Measurements from ENCODE around the gene FAM3A. TPM values are rescaled to one million over a fixed set of nuclear protein-coding genes. Genes with fewer than 3 reads are reported as not detected.
A peak's percentile ranks its signal among the peaks of the same experiment; 100 is the strongest.

The FAM3A gene
- total and polyA plus RNA-seq, 9 of the 15 experiments (the other 6 are each of a cell fraction or from before 2014, with no cell fraction given) = 0.75 to 70.6 (median 27.0) TPM

DNA sequence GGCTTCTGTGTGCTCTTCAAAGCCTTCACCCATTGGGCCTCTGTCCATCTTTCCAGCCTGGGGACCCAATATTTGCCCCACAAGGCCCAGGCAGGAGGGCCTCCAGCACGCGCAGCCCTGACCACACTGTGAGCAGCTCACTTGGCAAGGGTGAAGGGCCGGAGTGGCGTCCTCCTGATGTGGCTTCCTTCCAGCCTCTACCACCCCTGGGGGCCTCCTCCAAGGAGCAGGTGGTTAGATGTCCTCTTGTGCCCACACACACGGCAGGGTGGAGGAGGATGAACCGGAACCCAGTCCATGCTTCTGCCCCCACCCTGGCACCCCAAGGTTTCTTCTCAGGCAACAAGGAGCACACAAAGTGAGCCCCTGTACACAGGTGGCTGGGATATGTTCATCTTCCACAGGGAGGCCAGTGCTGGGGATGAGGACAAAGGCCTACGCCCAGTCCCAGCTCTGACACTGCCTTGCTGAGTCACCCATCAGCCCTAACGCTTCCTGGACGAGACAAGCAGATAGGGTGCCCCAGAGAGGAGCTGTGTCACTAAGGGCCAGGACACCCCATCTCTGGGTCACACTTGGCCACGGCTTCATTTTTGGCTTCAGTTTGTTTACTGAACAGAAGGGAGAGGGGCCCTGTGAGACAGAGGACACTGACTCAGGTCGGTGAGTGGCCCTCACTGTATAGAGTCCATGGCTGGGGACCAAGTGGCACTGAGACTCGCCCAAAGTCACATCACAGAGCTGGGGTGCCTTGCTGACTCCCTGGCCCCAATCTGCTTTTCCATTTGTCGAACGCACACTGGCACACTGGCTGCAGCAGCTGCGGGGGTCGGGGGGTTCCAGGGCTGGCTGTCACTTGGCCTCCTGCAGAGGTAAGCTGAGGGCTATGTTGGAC lies 31.5 kb downstream of the FAM3A start (continued):
- TF ChIP-seq ZNF140 (CRISPR knock-in tag; IDR thresholded peaks at IDR 0.05) (no peak), RBM34 (IDR thresholded peaks at IDR 0.05; ENCODE audit: borderline replicate concordance, insufficient read depth, low read length) (no peak), RAD21 (CRISPR knock-in tag; conservative IDR thresholded peaks at IDR 0.05 in 1 of 2, IDR thresholded peaks at IDR 0.05 in 1 of 2) (no peak), TFAM (CRISPR knock-in tag; conservative IDR thresholded peaks at IDR 0.05) (no peak), ZNF785 (CRISPR knock-in tag; IDR thresholded peaks at IDR 0.05) (no peak), TAF1 (IDR thresholded peaks at IDR 0.05; ENCODE audit: control insufficient read depth, extremely low read depth, insufficient read depth, low read length, severe bottlenecking) (peak; percentile 60), DPF2 (IDR thresholded peaks at IDR 0.05) (peak; percentile 80), ATF7 (IDR thresholded peaks at IDR 0.05) (peak; percentile 50; the same call in 1 of the 2 replicates), WHSC1 (IDR thresholded peaks at IDR 0.05; ENCODE audit: low read length) (no peak), NCOR1 (IDR thresholded peaks at IDR 0.05) (peak; percentile 57), POLR2B (IDR thresholded peaks at IDR 0.05; ENCODE audit: low read depth, partially characterized antibody) (peak; percentile 61), KDM2B (CRISPR knock-in tag; IDR thresholded peaks at IDR 0.05) (no peak), ETV5 (CRISPR knock-in tag; IDR thresholded peaks at IDR 0.05; ENCODE audit: low read depth) (0 out of 2 replicates have a peak, but pooled peaks have one; percentile 46), RB1 (IDR thresholded peaks at IDR 0.05; ENCODE audit: low read depth) (peak; percentile 17; the same call in 1 of the 2 replicates), POLR2H (tag; IDR thresholded peaks at IDR 0.05; ENCODE audit: low read depth) (no peak)
- TF ChIP-seq, protein P1, sequence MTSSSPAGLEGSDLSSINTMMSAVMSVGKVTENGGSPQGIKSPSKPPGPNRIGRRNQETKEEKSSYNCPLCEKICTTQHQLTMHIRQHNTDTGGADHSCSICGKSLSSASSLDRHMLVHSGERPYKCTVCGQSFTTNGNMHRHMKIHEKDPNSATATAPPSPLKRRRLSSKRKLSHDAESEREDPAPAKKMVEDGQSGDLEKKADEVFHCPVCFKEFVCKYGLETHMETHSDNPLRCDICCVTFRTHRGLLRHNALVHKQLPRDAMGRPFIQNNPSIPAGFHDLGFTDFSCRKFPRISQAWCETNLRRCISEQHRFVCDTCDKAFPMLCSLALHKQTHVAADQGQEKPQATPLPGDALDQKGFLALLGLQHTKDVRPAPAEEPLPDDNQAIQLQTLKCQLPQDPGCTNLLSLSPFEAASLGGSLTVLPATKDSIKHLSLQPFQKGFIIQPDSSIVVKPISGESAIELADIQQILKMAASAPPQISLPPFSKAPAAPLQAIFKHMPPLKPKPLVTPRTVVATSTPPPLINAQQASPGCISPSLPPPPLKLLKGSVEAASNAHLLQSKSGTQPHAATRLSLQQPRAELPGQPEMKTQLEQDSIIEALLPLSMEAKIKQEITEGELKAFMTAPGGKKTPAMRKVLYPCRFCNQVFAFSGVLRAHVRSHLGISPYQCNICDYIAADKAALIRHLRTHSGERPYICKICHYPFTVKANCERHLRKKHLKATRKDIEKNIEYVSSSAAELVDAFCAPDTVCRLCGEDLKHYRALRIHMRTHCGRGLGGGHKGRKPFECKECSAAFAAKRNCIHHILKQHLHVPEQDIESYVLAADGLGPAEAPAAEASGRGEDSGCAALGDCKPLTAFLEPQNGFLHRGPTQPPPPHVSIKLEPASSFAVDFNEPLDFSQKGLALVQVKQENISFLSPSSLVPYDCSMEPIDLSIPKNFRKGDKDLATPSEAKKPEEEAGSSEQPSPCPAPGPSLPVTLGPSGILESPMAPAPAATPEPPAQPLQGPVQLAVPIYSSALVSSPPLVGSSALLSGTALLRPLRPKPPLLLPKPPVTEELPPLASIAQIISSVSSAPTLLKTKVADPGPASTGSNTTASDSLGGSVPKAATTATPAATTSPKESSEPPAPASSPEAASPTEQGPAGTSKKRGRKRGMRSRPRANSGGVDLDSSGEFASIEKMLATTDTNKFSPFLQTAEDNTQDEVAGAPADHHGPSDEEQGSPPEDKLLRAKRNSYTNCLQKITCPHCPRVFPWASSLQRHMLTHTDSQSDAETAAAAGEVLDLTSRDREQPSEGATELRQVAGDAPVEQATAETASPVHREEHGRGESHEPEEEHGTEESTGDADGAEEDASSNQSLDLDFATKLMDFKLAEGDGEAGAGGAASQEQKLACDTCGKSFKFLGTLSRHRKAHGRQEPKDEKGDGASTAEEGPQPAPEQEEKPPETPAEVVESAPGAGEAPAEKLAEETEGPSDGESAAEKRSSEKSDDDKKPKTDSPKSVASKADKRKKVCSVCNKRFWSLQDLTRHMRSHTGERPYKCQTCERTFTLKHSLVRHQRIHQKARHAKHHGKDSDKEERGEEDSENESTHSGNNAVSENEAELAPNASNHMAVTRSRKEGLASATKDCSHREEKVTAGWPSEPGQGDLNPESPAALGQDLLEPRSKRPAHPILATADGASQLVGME (CRISPR knock-in tag; IDR thresholded peaks at IDR 0.05) = no peak
- TF ChIP-seq, protein P2, sequence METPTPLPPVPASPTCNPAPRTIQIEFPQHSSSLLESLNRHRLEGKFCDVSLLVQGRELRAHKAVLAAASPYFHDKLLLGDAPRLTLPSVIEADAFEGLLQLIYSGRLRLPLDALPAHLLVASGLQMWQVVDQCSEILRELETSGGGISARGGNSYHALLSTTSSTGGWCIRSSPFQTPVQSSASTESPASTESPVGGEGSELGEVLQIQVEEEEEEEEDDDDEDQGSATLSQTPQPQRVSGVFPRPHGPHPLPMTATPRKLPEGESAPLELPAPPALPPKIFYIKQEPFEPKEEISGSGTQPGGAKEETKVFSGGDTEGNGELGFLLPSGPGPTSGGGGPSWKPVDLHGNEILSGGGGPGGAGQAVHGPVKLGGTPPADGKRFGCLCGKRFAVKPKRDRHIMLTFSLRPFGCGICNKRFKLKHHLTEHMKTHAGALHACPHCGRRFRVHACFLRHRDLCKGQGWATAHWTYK (CRISPR knock-in tag; IDR thresholded peaks at IDR 0.05) = peak; percentile 29; the same call in 1 of the 2 replicates
- TF ChIP-seq, protein P3, sequence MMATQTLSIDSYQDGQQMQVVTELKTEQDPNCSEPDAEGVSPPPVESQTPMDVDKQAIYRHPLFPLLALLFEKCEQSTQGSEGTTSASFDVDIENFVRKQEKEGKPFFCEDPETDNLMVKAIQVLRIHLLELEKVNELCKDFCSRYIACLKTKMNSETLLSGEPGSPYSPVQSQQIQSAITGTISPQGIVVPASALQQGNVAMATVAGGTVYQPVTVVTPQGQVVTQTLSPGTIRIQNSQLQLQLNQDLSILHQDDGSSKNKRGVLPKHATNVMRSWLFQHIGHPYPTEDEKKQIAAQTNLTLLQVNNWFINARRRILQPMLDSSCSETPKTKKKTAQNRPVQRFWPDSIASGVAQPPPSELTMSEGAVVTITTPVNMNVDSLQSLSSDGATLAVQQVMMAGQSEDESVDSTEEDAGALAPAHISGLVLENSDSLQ (IDR thresholded peaks at IDR 0.05) = peak; percentile 56; the same call in 1 of the 2 replicates
